Measurements from ENCODE around the gene HPSE.

DNA sequence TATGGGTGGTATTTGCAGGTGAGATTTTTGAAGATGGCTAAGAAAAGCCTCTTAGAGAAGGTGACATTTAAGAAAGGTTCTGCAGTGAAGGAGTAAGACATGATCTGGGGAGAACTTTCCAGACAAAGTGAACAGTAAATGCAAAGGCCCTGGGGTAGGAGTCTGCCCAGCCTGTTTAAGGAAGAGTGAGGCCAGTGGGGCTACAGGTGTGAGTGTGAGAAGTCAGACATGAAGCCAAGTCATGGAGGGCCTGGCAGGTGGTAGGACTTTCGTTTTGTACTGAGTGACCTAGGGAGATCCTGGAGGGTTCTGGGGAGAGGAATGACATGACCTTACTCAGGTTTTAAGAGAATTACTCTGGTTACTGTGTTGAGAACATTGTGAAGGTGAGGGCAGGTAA lies 71.5 kb downstream of the HPSE start:
- TF ChIP-seq, protein P1, sequence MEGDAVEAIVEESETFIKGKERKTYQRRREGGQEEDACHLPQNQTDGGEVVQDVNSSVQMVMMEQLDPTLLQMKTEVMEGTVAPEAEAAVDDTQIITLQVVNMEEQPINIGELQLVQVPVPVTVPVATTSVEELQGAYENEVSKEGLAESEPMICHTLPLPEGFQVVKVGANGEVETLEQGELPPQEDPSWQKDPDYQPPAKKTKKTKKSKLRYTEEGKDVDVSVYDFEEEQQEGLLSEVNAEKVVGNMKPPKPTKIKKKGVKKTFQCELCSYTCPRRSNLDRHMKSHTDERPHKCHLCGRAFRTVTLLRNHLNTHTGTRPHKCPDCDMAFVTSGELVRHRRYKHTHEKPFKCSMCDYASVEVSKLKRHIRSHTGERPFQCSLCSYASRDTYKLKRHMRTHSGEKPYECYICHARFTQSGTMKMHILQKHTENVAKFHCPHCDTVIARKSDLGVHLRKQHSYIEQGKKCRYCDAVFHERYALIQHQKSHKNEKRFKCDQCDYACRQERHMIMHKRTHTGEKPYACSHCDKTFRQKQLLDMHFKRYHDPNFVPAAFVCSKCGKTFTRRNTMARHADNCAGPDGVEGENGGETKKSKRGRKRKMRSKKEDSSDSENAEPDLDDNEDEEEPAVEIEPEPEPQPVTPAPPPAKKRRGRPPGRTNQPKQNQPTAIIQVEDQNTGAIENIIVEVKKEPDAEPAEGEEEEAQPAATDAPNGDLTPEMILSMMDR (IDR thresholded peaks at IDR 0.05) = no peak
- TF ChIP-seq POLR2A (IDR thresholded peaks at IDR 0.05) (no peak), EP300 (IDR thresholded peaks at IDR 0.05) (no peak)

Measured in tibial nerve (tissue), 4 donors.